Stimulated activated CD8-positive, alpha-beta memory T cell treated with anti-CD3 and anti-CD28 coated beads, Interleukin-15, amount 100 ng/mL, for 4 hours (primary cell): ENCODE measurements around the gene SLC43A2.

Source experiments
- DNase-seq, 2 donors: peaks; one replicate each; pipeline ENCODE4 v3.0.0-alpha.2; 2020; ENCODE audit warnings: low read depth in 2 of 2

SLC43A2 gene

DNA sequence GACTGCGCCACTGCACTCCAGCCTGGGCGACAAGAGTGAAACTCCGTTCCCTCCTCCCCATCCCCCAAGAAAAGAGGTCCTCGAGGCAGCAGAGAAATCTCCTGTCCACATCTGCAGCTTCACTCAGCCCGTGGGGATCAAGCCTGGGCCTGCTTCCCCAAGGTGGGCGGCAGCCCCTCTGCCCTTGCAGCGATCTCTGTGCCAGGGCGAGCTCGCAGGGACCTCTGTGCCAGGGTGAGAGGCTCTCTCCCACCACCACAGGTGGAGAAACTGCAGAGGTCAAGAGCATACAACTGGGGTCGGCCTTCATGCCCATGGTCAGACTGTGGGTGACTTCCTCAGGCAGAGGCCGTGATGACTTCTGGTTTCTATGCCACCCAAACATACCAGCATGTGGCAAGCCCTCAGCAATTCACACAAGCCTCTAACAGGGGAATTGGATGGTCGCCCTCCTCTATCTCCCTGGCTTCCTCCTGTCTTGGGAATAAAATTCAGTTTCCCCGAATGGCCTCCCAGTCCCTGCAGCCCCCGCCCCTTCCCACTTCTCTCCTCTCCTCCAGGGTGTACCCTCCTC lies 5.5 kb downstream of the SLC43A2 start:
- DNase-seq: no peak

DNA sequence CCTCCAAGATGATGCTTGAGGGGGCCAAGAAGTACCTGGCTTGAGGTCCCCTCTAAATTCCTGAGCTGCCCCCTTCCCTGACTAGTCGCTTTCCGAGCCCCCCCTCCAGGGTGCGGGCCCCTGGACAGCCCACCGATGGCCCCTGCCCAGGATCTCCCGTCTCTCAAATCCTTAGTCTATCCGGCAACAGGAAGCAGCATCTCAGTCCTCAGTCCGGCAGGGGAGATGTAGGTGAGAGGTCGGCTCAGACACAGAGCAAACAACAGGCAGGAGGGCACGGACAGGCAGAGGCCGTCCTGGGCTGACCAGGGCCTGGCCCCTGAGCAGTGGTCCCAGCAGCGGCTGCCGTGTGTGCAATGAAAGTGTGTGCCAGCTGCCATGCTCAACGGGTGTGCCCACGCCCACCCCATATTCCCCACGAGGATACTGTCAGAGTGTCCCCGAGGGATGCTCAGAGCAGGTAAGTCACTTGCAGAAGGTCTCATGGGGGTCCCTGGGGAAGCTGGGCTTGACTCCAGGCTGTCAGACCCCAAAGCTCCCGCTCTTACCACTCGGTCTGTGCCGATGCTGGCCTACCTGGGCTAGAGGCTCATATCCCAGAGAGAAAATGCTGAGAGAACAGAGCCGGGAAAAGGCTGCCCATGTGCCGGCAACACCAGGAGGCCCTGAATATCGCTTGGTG lies 7.2 kb downstream of the SLC43A2 start:
- no peak for DNase-seq

DNA sequence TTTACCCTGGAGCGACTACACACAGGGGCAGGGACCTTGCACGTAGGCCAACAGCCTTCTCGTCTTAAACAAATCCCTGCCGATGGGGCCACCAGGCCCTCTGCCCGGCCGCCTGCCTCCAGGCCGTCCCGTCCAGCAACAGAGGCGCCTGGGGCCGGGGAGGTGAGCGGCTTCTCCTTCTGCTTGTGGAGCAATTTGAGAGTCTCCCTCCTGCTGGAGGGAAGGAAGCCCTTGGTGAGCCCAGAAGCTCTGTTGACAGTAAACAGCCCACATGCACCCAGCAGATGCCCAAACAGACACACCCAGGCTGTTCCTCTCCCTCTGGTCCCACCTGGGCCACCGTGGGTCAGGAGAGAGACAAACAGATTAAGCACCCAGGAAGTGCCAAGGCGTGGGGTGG lies 8.1 kb downstream of the SLC43A2 start:
- no peak for DNase-seq

DNA sequence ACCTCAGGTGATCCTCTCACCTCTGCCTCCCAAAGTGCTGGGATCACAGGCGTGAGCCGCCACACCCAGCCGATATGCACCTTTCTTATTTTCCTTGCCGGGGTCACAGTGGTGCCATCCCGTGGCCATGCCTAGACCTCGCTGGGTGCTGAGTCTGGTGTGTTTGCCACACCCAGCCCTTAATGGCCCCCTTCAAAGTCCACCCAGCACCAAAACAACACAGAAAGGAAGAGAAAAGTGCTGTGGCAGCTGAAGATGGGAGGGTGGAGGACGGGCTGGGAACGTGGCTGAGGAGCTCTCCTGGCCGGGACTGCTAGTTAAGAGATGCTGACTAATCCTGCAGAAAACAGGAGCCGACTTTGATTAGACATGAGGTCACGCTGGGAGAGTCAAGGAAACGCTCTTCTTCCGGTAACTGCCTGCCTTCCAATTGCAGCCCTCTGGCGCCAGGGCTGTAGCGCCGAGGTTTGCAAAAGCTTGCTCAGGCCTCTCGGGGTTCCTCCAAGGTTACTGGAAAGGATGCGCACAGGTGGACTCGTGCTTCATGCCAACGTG lies 10.9 kb downstream of the SLC43A2 start:
- no peak for DNase-seq

DNA sequence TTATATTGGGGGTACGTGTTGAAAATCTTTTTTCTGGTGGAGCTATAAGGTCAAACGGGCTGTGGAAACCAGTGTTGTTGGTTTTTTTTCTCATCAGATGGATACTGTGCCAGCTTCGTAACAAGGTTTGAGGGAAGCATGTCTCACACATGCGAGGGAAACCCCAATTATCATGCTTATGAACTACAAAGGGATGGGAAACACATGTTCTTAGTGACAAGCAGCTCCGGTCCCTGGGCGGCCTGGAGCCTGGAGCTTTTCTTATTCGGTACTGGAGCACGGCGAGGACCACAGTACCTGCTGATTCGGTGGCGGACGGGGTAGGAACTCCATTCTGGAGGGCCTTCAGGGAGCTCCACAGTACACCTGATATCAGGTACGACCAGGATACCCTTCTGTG lies 12.5 kb downstream of the SLC43A2 start:
- DNase-seq: no peak

DNA sequence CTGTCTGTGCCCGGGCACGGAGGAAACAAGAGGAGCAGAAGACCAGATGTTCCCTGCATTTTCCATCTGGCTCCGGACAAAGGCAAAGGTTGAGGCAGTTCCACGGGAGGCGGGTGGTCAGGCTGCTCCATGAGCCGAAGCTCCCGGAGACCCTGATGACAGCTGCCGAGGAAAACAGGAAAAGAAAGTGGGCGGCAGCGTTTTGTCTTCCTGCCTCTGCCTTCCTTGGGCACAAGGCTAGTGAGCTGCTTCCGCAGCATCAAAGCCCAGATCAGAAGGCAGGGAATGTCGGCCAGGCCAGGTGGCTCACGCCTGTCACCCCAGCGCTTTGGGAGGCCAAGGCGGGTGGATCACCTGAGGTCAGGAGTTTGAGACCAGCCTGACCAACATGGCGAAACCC lies 16.2 kb downstream of the SLC43A2 start:
- no peak for DNase-seq

DNA sequence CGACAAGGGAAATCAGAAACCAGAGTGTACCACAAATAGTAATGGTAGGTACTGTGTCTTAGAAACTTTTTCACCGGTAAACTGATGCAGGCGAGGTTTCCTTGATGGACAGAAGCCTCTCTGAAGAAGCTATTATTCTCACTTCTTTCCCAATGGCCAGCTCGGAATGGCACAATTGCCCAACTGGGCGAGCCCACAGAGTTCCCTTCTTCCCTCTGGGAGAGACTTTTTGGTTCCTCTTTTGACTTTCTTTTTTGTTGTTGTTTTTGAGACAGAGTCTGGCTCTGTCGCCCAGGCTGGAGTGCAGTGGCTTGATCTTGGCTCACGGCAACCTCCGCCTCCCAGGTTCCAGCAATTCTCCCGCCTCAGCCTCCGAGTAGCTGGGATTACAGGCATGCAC lies 16.9 kb downstream of the SLC43A2 start:
- DNase-seq: no peak

DNA sequence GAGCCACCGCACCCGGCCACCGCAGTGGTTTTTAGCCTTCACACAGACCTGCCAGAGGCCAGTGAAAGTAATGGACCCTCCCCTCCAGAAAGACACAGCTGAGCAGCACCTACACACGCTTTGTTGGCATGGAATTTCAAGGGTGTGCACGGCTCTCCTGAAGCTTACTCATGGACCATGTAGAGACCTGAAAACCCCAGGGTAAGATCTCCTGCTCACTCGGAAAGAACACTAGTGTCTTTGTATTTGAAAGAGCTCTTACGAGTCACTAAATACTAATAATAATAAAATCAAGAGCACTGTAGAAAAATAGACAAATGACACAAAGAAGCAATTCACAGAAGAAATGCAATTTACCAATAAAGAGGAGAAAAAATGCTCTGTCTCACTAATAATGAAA lies 20.0 kb downstream of the SLC43A2 start:
- DNase-seq: no peak

DNA sequence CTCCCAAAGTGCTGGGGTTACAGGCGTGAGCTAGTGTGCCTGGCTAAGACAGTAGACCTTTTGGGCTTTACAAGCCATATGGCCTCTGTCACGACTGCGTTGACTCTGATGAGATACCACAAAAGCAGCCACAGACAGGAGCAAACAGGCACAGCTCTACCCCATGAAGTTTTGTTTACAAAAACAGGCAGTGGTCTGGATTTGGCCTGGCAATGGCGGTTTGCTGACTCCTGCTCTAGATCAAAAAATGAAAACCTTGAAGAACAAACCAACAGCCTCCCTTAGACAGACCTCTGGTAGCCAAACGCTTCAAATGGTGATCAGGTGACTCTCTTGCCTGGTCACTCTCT lies 20.7 kb downstream of the SLC43A2 start:
- no peak for DNase-seq

DNA sequence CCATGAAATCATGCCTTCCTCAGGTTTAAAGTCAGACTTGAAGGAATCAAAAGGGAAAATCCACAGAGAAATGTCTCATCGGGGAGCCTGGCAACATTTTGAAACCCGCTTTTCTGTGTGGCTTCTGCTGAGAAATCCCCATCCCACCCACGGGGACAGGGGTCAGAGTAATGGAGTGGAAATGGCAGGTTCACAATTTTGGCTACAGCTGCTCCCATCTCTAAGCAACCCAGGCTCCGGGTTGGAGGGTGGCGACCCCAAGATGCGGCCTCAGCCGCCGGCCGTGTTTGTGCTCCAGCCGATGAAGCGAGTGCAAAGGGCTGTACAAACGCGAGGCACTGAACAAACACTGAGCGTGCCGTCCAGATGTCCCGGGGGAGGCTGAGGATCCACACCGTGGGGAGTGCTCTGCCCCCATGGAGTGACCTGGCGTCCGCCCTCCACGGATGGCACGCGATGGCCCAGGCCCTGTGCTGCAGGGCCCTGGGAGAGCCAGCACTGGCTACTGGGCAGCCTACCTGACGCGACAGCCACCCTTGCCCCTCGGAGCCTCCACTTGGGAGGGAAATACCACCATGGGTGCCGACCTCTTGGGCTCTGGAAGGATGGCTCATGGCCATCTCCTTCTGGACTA lies 22.2 kb downstream of the SLC43A2 start:
- no peak for DNase-seq

DNA sequence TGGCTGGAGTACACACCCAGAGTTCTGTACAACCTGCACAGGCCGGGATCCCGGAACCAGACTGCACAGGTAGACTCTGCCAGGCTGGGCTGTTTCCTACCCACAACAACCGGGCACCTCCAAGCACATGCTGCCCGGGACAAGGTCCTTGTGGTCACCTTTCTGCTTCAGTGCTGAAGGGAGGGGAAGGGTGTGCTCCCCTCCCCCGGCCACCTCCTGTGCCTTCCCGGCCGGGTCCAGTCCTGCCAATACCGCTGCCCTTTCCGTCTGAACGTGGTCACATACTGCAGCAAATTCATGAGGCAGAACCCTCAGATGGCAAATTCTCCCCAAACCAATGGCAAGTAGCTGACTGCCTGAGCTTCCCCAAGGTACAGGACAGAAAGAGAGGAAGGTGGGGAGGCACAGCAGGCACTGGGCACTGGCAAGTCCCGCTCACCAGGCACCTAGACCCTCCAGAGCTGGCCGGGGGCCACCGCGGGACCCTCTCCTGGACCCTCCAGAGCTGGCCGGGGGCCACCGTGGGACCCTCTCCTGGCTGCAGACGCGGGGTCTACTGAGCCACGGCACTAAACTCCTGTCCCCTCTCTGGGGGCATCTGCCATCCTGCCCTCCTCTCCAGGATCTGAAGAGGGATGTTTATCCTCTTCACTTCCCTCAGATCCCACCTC lies 22.8 kb downstream of the SLC43A2 start:
- DNase-seq: no peak

DNA sequence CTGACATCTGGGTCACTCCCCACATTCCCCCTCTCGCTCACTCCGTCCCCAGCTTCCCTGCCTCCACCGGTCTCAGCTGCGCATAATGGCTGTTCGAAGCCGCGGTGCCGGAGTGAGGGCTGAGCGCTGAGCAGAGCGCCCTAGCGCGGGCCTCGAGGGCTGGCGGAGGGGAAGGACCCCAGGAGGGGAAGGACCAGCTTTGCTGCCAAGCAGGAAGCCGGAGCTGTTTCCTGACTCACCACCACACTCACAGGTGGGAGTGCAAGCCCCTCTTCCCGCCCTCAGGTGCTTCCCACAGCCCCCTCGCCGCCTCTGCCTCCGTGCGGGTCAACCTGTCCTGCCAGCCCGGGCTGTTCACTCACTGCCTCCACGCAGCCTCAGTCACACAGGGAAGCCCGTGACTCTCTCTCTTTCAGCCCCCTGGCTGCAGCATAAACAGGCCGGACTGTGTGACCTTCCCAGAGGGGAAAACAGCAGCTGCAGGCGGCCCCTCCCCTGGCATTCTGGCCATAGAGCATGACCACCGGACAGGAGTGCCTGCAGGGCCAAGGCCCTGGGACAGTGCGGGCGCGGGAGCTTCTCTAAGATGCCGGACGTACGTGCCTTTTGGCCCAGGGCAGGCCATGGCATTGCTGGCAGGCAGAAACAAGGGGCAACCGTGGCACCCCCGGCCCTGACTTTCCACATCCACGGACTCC lies 23.7 kb downstream of the SLC43A2 start:
- DNase-seq: no peak

DNA sequence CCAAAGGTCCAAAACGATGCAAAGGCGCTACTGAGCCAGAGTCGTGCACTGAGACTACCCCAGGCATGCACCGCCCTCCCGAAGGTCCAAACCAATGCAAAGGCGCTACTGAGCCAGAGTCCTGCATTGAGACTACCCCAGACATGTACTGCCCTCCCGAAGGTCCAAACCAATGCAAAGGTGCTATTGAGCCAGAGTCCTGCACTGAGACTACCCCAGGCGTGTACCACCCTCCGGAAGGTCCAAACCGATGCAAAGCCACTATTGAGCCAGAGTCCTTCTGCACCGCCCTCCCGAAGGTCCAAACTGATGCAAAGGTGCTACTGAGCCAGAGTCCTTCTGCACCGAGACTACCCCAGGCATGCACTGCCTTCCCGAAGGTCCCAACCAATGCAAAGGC lies 27.1 kb downstream of the SLC43A2 start:
- DNase-seq: no peak

DNA sequence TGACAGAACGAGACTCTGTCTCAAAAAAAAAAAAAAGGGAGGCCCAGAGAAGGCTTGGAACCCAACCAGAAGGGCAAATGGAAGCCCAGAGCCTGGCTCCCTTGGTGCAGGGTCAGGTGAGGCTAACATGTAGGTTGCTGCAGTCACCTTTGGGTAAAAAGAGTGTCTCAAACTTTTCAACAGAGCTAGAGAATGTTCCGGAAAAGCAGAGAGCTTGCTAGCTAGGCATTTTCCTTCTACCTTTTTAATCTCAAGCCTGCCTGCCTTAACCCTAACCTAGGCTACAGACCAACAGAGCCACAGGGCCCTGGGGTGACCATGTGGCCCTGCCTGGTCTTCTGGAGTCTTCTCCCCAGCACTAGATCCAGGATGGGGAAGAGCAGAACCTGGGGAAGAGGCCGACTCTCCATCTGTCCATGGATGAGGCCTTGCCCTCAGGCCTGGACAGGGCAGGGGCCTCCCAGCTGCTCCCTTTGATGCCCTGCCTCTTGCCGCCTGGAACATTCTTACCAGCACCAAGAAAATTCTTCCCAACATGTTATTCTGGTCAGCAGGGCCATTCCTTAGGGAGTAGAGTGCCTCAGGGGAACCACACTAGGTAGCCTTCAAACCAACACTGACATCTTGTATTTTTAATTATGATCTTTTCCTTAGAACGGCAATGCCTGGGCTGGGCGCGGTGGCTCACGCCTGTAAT lies 30.1 kb downstream of the SLC43A2 start:
- no peak for DNase-seq

DNA sequence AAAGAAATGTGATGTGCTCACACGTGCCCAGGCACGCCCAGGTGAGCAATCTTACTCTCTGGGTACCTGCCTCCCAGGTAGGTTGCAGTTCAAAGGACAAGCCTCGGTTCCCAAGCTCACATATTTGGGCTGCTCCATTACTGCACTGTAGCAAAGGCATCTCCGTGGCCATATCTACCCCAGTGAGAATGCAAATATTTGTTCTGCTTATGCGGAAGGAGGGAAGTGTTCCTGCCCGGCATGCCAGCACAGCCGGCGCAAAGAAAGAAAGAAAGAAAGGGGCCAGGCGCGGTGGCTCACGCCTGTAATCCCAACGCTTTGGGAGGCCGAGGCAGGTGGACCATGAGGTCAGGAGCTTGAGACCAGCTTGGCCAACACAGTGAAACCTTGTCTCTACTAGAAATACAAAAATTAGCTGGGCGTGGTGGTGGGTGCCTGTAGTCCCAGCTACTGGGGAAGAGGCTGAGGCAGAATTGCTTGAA lies 30.7 kb downstream of the SLC43A2 start:
- DNase-seq: no peak

DNA sequence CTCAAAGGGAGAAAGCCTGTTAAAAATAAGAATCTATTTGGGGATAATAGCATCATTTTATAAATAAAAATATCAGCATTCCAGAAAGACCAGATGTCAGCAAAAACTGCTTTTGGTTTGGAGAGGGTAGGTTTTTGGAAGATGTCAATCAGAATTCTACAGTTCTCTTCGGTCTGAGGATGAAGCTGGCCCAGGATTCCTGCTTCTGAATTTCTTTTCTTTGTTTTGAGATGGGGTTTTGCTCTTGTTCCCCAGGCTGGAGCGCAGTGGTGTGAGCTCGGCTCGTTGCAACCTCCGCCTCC lies 35.1 kb downstream of the SLC43A2 start:
- DNase-seq: no peak

DNA sequence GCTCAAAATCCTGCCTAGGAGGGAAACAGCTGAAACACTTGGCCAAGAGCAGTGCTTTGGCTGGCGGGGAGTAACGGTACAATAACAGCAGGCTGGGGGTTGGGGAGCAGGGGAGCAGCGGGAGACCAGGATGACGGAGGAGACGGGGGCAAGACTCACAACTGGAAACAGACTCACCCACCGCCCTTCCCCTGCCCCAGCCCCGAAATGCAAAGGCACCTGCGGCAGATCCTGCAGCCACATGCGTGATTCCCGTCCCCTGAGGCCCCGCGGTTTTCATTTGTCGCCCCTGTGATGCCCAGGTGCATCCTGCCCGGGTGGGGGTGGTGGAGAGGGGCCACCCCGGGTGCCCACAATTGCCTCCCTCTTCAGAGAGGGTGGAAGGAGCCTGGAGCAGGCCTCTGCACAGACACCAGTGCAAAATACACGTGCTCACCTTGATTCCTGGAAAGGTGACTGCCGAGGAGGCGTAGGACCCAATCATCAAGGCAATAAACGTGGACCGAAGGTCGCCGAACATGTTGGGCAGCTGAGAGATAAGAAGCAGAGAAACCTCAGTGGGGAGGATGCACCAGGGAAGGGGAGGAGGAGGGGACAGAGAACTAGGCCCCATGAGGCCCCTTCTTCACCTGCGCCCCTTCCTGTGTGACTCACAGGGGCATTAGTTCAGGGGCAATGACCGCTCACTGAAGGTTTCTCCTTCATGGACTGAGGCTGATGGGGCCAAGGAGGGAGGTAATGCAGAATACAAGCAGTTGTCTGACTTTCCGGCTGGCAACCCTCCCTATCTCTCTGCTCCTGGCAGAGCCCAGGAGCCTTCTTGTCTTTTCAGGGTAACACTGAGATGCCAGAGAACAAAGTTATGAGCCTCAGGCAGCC lies 35.6 kb downstream of the SLC43A2 start:
- no peak for DNase-seq

DNA sequence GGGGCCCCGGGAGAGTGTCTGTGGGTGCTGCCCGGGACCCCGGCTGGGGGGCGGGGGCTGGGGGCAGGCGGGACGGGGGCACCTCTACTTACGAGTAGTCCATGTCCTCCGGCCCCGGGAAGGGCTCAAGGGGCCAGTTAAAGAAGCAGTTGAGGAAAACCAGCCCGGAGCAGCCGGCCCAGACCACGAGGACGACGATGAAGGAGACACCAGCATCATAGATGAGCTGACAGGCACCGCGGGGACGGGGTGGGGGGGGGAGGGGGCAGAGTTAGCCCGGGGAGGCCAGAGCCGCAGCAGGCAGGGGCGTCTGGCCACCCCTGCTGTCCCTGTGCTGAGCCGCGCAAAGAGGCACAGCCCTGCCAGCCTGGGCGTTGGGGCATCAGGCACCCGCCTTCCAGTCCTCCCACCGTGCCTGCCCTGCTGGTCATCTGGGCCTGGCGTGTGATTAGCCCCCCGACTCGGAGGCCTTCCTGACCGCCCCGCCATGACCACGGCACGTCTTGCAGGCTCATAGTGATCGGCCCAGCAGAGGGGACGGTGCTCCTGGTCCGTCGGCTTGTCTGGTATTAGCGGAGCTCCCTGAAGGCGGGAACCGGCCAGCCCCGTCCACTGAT lies 37.1 kb downstream of the SLC43A2 start:
- DNase-seq: no peak

DNA sequence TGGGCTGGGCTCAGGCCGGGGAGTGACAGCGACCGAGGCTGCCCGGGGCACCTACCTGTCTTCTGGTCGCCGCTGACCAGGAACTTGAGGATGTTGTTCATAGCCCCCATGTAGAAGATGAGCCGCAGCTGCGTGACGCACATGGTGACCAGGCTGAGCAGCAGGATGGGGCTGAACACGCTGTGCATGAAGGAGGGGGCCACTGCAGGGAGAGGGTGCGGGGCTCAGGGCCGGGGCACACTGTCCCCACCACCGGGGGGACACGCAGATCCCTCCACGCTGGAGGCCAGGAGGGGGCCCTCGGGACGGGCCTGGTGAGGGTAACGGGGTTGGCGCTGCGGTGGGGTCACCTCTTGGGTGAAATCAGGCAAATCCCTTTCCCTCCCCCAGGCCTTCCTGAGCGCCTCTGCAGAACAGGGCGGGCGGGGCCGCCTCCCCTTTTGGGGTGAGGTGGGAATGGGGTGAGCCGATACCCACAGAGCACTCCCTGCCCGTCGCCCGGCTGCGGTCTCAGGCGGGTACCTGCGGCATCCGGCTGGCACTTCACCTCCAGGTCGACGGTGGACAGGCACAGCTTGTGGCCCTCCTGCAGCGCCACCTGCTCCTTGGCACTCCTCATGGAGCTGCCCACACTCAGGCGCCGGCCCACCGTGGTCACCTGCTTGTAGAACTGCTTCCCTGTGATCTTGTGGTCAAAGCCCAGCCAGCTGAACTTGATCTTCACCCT lies 37.7 kb downstream of the SLC43A2 start:
- DNase-seq: no peak
